ENCODE data around the gene CTSW. TPM values are rescaled to one million over a fixed set of nuclear protein-coding genes. Genes with fewer than 3 reads are reported as not detected.

The CTSW gene
- total RNA-seq, 2 experiments from 2014 or later: not detected

DNA sequence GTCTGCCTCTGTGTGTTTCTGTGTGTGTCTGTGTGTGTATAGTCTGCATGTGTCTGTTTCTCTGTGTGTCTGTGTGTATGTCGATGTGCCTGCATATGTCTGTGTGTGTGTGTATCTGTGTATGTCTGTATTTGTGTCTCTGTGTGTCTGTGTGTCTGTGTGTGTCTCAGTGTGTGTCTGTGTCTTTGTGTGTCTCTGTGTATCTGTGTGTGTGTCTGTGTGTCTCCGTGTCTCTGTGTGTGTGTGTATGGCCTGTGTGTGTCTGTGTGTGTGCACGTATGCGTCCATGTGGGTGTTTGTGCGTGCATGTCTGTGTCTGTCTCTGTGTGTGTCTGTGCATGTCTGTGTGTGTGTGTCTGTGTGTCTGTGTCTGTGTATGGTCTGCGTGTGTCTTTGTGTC, 45.4 kb upstream of the CTSW start:
- Histone ChIP-seq H4K20me1 (ENCODE audit: insufficient read depth, low read length) (no peaks in the 10 kb centered on the region), H3K36me3 (ENCODE audit: insufficient read depth, low read length) (no peaks in the 10 kb centered on the region), H2AFZ (ENCODE audit: low read length) (no peak overlapping the region), H3K4me1 (ENCODE audit: insufficient read depth, low read length, poor library complexity, severe bottlenecking) (no peaks in the 10 kb centered on the region), H3K4me2 (ENCODE audit: low read length) (no peak overlapping the region), H3K27ac (ENCODE audit: low read depth, low read length, poor library complexity, severe bottlenecking) (no peak overlapping the region), H3K9me2 (ENCODE audit: insufficient read depth, low read length) (no peaks in the 10 kb centered on the region), H3K4me3 (ENCODE audit: low read depth, low read length, poor library complexity, severe bottlenecking) (no peak overlapping the region), H3K79me2 (ENCODE audit: insufficient read depth, low read depth, low read length) (no peaks in the 10 kb centered on the region), H3K9me3 (ENCODE audit: low read length) (no peaks in the 10 kb centered on the region)
- ChIA-PET POLR2A (no interaction called here), CTCF (ENCODE audit: unreplicated experiment) (no interaction called here)
- intact Hi-C loops (cut with micrococcal nuclease; ENCODE audit: unreplicated experiment): no loop called here
- no peak for DNase-seq (ENCODE audit: low spot score)
- no peak for TF ChIP-seq EZH2phosphoT487 (IDR thresholded peaks at IDR 0.05; ENCODE audit: borderline replicate concordance, low read depth, low read length)
- TF ChIP-seq, protein P1, sequence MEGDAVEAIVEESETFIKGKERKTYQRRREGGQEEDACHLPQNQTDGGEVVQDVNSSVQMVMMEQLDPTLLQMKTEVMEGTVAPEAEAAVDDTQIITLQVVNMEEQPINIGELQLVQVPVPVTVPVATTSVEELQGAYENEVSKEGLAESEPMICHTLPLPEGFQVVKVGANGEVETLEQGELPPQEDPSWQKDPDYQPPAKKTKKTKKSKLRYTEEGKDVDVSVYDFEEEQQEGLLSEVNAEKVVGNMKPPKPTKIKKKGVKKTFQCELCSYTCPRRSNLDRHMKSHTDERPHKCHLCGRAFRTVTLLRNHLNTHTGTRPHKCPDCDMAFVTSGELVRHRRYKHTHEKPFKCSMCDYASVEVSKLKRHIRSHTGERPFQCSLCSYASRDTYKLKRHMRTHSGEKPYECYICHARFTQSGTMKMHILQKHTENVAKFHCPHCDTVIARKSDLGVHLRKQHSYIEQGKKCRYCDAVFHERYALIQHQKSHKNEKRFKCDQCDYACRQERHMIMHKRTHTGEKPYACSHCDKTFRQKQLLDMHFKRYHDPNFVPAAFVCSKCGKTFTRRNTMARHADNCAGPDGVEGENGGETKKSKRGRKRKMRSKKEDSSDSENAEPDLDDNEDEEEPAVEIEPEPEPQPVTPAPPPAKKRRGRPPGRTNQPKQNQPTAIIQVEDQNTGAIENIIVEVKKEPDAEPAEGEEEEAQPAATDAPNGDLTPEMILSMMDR (conservative IDR thresholded peaks at IDR 0.05; ENCODE audit: low read length): no peak
- BruUV-seq (replicated peaks): no TSS peak

- DNase-seq (ENCODE audit: low spot score): no peak
- no TSS peak for BruUV-seq (replicated peaks)
- POLR2A ChIA-PET: interaction anchor here (0.5 kb wide), 1 partner anchor 1455 kb away, joined by 3 read pairs; no protein-coding TSS in a partner anchor
- H3K79me2 ChIP-seq (ENCODE audit: insufficient read depth, low read depth, low read length): no peaks in the 10 kb centered on the region
- no peaks in the 10 kb centered on the region for H3K9me3 ChIP-seq (ENCODE audit: low read length)
- no peak overlapping the region for H3K27ac ChIP-seq (ENCODE audit: low read depth, low read length, poor library complexity, severe bottlenecking)
- H3K4me1 ChIP-seq (ENCODE audit: insufficient read depth, low read length, poor library complexity, severe bottlenecking): no peaks in the 10 kb centered on the region
- H3K36me3 ChIP-seq (ENCODE audit: insufficient read depth, low read length): no peaks in the 10 kb centered on the region
- TF ChIP-seq, protein P1 (conservative IDR thresholded peaks at IDR 0.05; ENCODE audit: low read length): no peak
- TF ChIP-seq EZH2phosphoT487 (IDR thresholded peaks at IDR 0.05; ENCODE audit: borderline replicate concordance, low read depth, low read length): no peak
- H2AFZ ChIP-seq (ENCODE audit: low read length): no peak overlapping the region
- H3K9me2 ChIP-seq (ENCODE audit: insufficient read depth, low read length): no peaks in the 10 kb centered on the region
- no peaks in the 10 kb centered on the region for H4K20me1 ChIP-seq (ENCODE audit: insufficient read depth, low read length)
- CTCF ChIA-PET (ENCODE audit: unreplicated experiment): no interaction called here
- H3K4me2 ChIP-seq (ENCODE audit: low read length): no peak overlapping the region
- intact Hi-C loops (cut with micrococcal nuclease; ENCODE audit: unreplicated experiment): no loop called here
- H3K4me3 ChIP-seq (ENCODE audit: low read depth, low read length, poor library complexity, severe bottlenecking): no peak overlapping the region
These were observed 37.5 kb upstream of the CTSW start for GRCh38 chr11:65842144-65842543.

- intact Hi-C loops (cut with micrococcal nuclease; ENCODE audit: unreplicated experiment): no loop called here
- ChIA-PET POLR2A (interaction anchor here (0.7 kb wide), 1 partner anchor 1454 kb away, joined by 4 read pairs; no protein-coding TSS in a partner anchor), CTCF (ENCODE audit: unreplicated experiment) (no interaction called here)
- no peak for TF ChIP-seq EZH2phosphoT487 (IDR thresholded peaks at IDR 0.05; ENCODE audit: borderline replicate concordance, low read depth, low read length)
- TF ChIP-seq, protein P1 (conservative IDR thresholded peaks at IDR 0.05; ENCODE audit: low read length): no peak
- DNase-seq (ENCODE audit: low spot score): no peak
- Histone ChIP-seq H3K9me2 (ENCODE audit: insufficient read depth, low read length) (no peaks in the 10 kb centered on the region), H3K4me2 (ENCODE audit: low read length) (no peak overlapping the region), H3K79me2 (ENCODE audit: insufficient read depth, low read depth, low read length) (no peaks in the 10 kb centered on the region), H3K36me3 (ENCODE audit: insufficient read depth, low read length) (no peaks in the 10 kb centered on the region), H4K20me1 (ENCODE audit: insufficient read depth, low read length) (no peaks in the 10 kb centered on the region), H3K27ac (ENCODE audit: low read depth, low read length, poor library complexity, severe bottlenecking) (no peak overlapping the region), H3K4me3 (ENCODE audit: low read depth, low read length, poor library complexity, severe bottlenecking) (no peak overlapping the region), H3K9me3 (ENCODE audit: low read length) (no peaks in the 10 kb centered on the region), H2AFZ (ENCODE audit: low read length) (no peak overlapping the region), H3K4me1 (ENCODE audit: insufficient read depth, low read length, poor library complexity, severe bottlenecking) (no peaks in the 10 kb centered on the region)
- no TSS peak for BruUV-seq (replicated peaks)
These were observed 35.8 kb upstream of the CTSW start for GRCh38 chr11:65843811-65844210.
